T-helper 2 cell (primary cell): ENCODE measurements around the gene PCDH9.

Experiments used
- DNase-seq, 5 experiments: peaks; one replicate each; pipeline versions ENCODE4 v3.0.0 to v3.0.0-alpha.2; 2012 to 2022

PCDH9 gene

DNA sequence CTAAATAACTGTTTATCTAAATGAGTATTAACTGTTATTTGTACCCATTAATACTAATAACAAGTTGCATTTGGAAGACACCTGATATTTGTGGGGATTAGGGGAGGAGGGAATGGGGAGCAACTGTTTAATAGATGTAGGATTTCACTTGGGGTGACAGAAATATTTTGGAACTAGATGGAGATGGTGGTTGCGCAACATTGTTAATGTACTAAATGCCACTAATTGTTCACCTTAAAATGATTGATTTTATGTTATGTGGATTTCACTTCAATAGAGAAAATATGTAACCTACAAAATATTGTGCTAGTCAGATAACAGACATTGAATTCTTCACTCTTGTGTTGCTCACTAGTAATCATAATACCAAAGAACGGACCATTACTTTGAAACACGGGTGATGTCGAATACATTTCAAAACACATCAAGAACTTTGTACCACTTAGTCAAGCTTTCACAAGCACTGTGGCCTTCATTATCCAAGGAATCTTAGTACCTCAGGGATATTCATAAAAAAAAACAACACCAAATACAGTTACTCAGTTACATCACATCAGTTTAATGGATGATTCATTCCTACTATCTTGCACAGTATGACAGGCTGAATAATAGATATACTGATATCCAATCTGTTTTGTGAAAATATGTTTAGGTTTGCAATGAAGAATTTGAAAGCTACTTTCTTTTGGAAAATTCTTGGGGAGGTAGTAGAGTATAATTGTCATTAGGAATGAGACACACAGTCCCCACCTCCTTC, 721.8 kb downstream of the PCDH9 start:
- no peak for DNase-seq

DNA sequence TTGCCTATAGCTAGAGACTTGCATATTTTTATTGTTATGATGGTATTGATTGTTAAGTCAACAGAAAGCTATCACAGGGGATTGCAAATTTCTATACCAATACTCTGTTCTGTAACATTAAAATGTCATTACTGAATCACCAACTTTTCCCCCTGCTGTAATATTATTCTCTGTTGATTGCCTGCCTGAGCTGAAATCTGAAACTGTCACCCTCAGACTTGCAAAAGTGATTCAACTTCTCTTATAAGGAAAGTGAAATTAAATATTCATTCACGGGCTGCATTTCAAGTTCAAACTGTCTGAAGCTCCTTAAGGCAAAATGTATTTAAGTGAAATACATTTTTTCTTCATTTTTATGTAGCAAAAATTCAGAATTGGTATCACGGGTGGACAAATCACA, 723.2 kb downstream of the PCDH9 start:
- peak in 1 of 5 experiments; percentile 6 for DNase-seq

DNA sequence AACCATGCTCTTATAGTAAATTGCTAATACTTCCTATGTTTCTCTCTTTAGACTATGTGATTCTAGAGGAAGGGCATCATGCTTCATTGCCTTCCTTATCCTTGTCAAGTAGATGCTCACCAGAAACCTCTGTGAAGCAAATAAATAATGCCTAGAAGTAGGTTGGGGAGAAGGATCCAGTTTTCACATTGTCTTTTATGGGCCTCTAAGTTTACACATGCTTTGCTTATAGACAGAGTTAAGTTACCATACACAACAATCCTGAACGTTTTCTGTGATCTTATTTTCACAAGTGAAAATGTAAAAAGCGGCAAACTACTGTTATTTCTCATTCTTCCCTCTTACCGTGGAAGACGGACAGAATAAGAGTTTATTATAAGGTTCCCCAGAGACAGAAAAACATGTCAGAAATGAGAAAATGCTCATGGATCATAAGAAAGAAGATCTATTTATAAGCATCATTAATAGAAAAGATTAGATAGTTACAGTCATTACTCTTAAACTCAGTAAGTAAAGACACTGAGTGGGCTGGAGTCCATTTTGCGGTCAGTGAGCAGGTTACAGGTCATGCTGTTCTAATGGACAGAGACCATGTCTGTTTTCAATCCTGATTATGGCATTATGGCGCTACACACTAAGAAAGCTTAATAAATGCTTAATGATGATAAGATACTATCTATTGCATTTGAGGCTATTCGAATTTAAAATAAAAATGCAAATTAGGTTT, 723.9 kb downstream of the PCDH9 start:
- DNase-seq = no peak

DNA sequence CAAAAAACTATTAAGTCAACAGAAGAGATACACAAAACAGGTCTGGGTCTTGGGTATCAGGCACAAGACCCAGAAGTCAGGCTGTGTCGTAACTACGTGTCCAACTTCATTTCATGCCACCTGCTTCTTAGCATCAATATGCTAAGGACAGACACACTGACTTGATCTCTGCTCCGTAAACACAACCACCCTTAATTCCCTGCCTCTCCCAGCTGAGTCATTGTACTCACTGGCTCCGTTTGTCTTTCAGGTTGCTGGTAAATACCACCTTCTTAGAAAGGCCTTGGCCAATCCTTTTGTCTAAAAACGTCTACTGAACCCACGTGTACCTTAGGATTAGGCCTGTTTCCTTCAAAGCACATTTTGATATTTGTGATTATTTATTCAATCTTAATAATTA, 726.2 kb downstream of the PCDH9 start:
- DNase-seq = no peak

DNA sequence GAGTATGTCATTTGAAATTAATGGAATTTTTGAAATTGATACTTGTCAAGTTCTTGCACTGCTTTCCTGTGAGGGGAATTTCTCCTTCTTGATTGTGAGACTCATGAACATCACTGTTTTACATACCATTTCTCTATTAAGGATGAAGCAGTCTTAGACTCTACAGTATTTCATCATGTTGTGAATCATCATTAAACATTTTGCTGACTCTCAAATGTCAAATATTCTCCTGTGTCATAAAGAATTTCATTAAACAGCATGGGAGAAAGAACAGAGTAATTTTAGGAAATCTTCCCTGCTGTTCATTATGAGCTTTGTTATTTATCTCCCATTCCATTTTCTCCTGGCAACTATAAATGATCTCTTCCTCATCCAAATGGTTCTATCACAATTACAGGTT, 729.0 kb downstream of the PCDH9 start:
- no peak for DNase-seq

DNA sequence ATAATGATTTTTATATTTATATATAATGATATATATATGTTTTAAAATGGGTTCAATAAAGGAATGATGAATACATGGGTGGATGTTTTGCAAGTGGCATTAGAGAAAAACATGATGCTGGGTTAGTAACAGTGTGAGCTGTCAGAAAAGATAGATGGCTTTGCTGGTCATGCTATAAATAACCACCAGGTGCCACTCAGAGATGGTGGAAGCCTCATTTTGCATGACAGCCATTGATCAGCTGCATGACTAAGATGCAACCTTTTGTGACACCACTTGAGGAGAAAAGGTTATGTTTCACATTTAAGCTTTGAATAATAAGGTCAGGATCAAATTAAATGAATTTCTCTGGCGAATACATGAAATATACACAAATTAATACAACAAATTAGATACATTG, 737.7 kb downstream of the PCDH9 start:
- no peak for DNase-seq

DNA sequence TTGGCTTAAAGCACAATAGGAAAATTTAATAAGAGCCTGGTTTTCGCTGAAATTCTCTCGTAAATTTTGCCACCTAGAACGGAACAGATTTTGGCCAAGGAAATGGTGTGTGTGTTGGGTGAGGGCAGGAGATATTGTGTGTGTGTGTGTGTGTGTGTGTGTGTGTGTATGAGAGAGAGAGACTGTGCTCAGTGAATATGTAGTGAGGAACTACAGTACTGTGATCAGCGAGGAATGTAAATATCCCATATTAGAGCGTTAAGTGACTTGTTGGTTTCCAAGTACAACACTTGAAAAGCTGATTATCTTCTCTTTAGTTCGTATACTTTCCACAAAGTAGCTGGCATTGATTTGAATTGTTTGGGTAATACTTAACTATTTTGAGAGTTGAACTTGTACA, 738.9 kb downstream of the PCDH9 start:
- no peak for DNase-seq

DNA sequence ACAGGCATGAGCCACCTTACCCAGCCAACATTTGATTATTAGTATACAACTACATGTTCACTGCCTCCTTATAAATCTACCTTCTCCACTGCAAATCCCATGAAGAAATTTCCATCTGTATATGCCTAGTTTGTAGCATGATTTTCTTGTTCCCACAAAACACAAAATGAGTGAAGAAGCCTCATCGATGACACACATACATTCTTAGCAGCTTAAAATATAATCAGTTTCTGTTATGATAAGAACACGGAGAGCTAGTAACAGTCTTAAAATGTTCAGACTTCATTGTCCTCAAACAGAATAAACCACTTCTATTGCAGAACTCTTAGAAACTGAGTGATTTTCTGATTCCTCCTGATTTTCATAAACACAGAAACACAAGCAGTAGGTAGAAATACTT, 740.5 kb downstream of the PCDH9 start:
- no peak for DNase-seq

DNA sequence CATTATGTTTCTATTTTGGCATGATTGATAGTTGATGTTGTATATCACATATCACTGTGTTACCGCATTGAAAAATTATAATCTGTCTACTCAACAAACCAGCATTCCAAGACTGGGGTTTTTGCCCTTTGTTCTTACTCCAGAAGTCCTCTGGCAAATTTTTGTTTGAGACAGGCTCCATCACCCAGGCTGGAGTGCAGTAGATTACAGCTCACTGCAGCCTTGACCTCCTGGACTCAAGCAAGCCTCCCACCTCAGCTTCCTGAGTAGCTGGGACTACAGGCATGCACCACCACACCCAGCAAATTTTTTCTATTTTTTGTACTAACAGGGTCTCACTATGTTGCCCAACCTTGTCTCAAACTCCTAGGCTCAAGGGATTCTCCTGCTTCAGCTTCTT, 741.0 kb downstream of the PCDH9 start:
- no peak for DNase-seq

DNA sequence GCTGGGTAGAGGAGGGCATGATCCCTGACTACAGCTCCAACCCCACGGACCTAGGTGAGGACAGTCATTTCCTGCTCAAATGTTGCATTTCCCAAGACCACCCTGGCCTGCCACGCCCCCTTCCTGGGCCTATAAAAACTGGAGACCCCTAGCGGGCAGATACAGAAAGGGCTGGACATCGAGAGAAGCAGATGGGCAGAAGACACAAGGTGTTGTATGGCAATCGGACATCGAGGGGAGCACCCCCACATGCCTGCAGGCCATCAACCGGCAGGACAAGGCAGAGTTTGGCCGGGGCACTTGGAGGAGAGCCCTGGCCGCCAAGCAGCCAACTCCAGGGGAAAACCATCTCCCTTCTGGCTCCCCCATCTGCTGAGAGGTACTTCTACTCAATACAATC, 746.4 kb downstream of the PCDH9 start:
- no peak for DNase-seq

DNA sequence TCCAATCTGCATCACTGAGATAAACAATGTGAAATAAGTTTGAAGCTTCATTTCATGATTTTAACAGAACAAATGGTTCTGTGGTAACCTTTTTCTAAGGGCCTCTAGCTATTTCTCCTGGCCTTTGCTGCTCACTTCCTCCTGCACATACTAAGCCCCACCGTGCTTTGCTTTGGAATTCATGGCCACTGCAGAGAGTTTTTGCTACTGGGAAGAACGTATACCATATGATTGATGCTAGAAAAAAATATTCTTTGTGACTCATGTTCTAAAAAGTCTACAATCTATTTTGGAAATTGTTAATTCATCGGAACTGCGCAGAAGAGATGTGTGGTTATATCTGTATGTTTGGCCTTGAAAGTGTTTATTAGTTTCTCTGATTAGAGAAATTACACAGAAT, 747.3 kb downstream of the PCDH9 start:
- DNase-seq = no peak

DNA sequence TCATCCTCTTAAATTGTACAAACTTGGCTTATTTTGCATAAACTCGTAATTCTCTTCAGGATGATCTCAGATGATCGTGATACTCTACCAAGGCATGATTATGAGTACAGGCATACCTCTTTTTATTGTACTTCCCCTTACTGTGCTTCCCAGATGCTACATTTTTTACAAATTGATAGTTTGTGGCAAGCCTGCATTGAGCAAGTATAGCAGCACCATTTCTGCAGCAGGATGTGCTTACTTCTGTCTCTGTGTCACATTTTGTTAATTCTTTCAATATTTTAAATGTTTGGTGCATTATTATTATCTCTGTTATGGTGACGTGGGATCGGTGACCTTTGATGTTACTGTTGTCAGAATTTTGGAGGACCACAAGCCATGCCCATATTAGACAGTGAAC, 752.3 kb downstream of the PCDH9 start:
- no peak for DNase-seq

DNA sequence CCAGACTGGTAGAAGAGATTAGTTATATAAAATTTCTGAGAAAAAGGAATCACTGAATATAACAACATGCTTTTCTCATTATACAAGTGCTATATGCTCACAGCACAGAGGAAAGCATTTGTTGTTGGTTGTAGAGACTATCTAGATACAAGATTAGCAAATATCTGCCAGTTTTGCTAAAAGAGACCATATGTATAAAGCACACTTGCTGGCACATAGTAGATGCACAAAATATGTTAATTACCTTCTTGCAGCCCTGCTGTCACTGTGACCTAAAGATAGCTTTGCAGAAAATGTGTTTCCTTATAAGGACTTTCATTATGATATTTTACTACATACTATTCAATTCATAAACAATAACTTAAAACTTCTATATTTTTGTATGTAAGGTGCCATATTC, 755.1 kb downstream of the PCDH9 start:
- DNase-seq = no peak

DNA sequence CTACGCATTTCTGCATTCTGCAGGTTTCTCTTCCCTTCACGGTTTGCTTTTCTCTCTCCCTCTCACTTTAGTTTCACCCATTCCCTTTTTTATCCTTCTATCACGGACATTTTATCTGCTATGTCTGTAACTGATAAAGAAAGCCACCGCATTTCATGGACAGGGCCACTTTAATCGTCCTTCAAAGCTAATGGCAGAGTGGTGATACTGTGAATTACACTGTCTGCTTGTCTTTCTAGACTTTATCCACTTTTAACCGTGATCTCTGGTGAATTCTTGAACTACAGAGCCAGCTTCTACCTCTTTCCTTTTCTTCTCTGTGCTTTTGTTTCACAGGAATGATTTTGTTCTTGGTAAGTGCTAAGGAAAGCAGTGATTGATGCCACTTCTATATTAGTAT, 760.4 kb downstream of the PCDH9 start:
- no peak for DNase-seq

DNA sequence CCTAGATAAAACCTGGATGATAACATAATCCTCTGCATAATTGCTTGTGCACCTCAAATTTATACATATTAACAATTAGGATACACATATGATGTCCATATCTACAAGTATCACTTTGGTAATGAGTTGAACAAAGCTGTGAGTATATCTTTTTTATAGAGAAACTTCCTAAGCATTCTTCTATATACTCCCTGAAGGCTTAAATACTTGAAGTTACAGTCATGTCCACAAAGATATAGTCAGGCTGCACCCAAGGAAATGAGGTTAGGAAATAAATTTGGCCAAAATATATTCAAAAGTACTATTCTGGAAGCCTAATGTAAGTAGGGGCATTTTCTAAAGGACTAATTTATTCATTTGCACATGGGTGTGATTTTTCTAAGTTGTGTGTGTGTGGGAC, 761.5 kb downstream of the PCDH9 start:
- DNase-seq = no peak

DNA sequence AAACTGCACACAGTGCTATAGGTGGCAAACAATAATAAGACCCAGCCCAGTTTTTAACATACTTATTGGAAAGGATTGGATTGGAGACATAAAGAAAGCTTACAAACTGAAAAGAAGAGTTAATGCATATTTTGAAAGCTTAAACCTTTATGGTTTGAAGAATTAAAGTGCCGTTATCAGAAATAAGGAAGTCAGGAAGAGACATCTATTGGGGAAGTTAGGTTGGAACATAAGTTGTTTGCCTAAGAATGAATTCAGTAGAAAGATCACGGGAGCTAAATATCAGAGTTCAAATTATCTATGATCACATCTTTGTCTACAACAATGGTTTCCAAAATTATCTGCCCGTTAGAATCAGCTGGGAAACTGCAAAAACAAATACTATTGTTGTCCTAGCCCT, 767.9 kb downstream of the PCDH9 start:
- no peak for DNase-seq

DNA sequence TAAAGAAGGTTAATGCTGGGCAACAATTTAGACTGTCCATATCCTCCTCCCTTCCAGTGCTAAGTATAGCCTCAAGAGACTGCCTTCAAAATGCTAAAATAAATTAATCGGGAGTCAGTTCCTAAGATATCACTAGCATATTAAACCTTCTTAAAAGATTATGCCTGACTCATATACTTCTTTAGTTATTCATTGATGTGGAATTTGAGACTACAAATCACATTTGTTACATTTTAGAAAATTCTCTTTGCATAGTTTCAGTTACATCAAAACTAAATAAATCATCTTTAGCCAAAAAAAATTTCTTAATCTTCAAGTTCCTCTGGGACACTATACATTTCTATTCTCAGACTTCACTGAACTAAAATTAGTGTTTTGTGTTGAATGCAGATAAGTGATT, 769.1 kb downstream of the PCDH9 start:
- DNase-seq = no peak

DNA sequence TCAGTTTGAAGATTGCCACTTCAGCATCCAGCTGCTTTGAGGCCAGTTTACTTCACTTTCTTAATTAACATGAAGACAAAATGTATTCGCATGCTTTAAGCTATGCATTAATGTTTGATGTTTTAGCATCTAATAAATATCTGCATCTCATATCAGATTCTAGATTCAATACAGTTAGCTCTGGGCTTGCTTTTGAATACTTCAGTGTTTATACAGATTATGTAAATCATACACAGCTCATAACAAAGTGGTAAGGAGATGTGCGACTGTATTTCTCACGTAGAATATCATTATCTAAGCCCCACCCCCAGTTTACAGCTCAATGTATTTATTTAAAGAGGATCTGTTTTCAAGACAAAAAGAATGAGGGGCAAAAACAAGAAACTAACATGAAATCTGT, 770.5 kb downstream of the PCDH9 start:
- no peak for DNase-seq

DNA sequence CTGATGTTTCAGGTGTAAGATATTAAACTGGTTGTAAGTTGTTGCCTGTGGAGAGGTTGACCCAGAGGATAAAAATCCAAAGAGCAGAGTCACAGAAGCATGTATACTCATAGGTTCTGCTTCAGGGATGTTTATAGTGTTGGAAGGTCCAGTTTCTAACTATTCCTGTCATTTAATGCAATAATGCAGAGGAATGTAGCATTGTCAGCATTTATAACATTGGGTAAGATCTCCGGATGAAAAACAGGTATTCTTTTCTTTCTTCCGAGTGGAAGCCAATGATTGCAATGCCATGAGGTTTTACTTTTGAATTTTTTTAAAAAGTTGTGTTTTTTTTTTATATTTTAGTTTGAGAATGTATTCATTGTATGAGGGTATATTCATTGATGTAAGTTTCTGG, 771.0 kb downstream of the PCDH9 start:
- DNase-seq = no peak

DNA sequence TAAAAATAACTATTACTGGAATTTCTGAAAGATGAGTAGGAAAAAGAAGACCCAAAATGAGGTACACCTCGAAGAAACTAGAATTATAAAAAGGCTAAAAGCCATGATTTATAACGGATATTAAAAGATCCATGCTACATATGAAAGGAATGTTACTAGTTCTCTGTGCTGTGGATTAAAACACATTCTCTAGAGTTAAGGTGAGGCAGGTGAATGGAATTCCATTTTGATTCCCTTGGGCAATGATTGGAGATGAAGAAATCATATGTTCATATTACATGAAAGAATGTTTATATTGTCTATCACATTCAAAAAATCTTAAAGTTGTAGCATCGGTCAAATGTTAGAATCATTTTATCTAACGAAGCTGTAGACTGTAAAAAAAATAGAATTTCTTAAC, 783.7 kb downstream of the PCDH9 start:
- no peak for DNase-seq

DNA sequence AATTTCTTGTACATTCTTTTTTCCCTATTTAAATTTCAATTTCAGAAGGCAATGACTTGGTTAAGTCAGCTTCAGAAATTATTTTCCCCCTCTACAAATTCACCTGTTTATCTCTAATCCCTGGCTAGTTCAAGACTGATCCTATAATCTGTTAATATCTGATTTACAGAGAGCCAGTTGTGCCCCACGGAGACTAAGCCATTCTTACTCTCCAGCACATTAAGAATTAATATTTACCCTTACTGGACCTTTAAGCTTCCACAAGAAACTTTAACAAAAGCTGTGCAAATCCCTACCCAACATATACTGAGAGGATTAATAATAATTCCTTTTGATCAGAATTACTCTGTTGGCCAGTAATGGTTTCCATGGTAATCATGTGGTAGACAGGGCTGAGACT, 786.2 kb downstream of the PCDH9 start:
- no peak for DNase-seq

DNA sequence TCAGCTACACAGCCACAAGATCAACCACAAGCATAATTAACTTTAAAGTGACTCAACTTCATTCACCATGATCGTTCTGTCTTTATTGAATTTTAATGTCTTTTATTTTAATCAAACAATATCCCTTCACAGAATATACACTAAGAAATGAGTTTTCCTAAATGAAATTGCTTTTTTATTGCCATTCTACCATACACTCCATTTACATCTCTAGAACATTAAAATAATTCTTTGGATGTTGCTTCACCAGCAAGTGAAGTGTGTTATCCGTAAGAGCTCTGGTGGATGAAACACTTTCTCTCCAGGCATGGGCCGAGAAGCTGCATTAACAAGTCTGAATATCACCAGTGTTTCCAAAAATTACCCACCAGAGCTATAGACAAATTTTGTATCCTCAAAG, 789.2 kb downstream of the PCDH9 start:
- no peak for DNase-seq

DNA sequence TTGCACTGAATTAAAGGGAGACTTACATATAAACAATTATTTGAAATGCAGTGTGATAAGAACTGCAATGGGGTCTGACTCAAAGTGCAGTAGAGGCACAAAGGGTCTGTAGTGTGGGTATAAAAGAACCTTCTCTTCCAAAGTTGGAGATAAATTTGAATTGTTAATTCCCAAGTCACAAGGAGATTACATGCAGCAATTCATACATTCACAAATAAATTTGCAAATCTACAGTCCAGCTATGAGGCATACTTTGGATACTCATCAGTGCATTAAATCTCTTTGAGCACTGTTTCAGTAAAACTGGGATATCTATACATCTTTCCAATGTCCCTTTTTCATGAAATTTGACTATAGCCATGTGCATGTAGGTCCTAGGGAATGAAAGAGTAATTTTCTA, 799.4 kb downstream of the PCDH9 start:
- no peak for DNase-seq

DNA sequence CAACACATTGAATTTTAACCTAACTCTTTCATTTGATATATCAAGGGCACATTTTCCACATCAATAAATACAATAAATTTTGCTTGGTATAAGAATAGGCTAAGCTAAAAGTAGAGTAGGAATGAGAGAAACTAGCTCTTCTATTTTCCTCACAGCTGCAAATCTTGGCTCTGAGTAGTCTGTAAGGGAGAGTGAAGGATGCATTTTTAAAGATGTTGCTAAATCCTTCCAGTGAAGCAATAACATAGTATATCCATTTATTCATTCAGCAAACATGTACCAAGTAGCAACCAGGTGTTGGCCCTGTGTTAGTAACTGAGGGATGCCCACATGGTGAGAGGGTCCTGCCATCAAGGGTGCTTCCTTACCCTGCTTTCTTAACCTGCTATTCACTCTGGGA, 799.9 kb downstream of the PCDH9 start:
- no peak for DNase-seq

DNA sequence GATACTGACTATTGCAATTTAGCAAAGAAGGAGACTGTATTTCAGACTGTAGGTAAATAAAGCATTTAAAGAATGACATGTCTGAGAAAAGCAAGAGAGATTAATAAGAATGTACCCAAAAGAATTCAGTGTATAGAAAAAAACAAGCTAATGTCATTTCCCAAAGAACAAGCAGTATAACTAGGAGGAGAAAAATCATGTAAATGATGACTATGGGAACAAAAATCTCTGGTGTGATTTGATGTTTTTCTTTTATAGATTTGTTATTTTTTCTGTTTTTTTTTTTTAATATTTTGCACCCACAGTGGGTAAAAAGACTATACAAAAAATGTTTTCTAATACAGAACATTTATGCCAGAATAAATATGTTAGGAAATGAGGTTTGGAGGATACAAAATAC, 801.0 kb downstream of the PCDH9 start:
- DNase-seq = no peak
